HFFc6 (cell line): Measurements from ENCODE around the gene SHISA9. TPM values are rescaled to one million over a fixed set of nuclear protein-coding genes. Genes with fewer than 3 reads are reported as not detected.

Source experiments
- DNase-seq: peaks from one replicate; pipeline ENCODE4 v3.0.0-alpha.2; 2018
- H3K27ac Mint-ChIP-seq: 2 replicates; pipeline ENCODE4 v1.8.0; 2020; ENCODE audit warnings: mild to moderate bottlenecking, mixed read lengths
- H3K27me3 Mint-ChIP-seq: 2 replicates; pipeline ENCODE4 v1.8.0; 2021; ENCODE audit warnings: mild to moderate bottlenecking, moderate library complexity, mixed read lengths; ENCODE audit not compliant: insufficient read depth
- H3K36me3 Mint-ChIP-seq: 2 replicates; pipeline ENCODE4 v1.8.0; 2021; ENCODE audit warnings: low read depth, mixed read lengths
- H3K4me1 Mint-ChIP-seq: 2 replicates; pipeline ENCODE4 v1.8.0; 2020; ENCODE audit warnings: low read depth, mixed read lengths
- H3K4me3 Mint-ChIP-seq: 2 replicates; pipeline ENCODE4 v1.8.0; 2020; ENCODE audit warnings: mild to moderate bottlenecking, moderate library complexity, mixed read lengths
- H3K9me3 Mint-ChIP-seq: 2 replicates; pipeline ENCODE4 v1.8.0; 2020; ENCODE audit warnings: mild to moderate bottlenecking, mixed read lengths
- total RNA-seq, 6 experiments: library from RNA; stranded (reverse); fragmentation: NEBNext Ultra II Directional; extraction: Animal tissue kit (Norgen Biotek cat#: 25700); gene quantifications; 2 replicates in 1 of 6; 3 replicates in 5 of 6; pipeline ENCODE4 v1.2.3, GENCODE V29; 2021
- TF ChIP-seq, protein P1 (sequence below): fragments of 200-600 bp; sonication (generic); IDR thresholded peaks from 2 replicates; pipeline ENCODE4 v1.5.0; 2021; ENCODE audit warnings: antibody characterized with exemption, mild to moderate bottlenecking

Gene SHISA9
- total RNA-seq, 6 experiments from 2014 or later, result not detected

DNA sequence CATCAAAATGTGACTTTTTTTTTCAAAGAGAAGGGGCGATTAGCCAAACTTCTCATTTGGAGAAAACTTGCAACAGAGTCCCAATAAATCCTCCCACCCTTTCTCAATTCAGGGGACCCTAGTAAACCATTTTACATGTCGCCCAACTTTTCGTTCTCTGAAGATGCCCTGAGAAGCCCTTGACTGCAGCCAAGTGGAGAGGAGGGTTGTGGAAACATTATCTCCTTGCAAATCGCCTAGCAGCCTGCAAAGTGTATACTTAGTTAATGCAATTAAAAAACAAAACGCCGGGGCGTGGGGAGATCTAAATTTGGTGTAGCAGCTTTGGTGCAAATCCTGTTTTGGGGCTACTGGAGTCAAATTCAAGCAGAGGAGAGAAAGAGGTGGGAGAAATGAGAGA is 1.2 kb upstream of the SHISA9 start:
- Mint-ChIP-seq H3K27ac (no peak overlapping the region), H3K27me3 (peaks cover 32% of the 10 kb centered on the region), H3K9me3 (no peaks in the 10 kb centered on the region), H3K4me1 (no peaks in the 10 kb centered on the region), H3K4me3 (no peak overlapping the region), H3K36me3 (no peaks in the 10 kb centered on the region)
- TF ChIP-seq, protein P1, sequence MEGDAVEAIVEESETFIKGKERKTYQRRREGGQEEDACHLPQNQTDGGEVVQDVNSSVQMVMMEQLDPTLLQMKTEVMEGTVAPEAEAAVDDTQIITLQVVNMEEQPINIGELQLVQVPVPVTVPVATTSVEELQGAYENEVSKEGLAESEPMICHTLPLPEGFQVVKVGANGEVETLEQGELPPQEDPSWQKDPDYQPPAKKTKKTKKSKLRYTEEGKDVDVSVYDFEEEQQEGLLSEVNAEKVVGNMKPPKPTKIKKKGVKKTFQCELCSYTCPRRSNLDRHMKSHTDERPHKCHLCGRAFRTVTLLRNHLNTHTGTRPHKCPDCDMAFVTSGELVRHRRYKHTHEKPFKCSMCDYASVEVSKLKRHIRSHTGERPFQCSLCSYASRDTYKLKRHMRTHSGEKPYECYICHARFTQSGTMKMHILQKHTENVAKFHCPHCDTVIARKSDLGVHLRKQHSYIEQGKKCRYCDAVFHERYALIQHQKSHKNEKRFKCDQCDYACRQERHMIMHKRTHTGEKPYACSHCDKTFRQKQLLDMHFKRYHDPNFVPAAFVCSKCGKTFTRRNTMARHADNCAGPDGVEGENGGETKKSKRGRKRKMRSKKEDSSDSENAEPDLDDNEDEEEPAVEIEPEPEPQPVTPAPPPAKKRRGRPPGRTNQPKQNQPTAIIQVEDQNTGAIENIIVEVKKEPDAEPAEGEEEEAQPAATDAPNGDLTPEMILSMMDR, result no peak
- no peak for DNase-seq

DNA sequence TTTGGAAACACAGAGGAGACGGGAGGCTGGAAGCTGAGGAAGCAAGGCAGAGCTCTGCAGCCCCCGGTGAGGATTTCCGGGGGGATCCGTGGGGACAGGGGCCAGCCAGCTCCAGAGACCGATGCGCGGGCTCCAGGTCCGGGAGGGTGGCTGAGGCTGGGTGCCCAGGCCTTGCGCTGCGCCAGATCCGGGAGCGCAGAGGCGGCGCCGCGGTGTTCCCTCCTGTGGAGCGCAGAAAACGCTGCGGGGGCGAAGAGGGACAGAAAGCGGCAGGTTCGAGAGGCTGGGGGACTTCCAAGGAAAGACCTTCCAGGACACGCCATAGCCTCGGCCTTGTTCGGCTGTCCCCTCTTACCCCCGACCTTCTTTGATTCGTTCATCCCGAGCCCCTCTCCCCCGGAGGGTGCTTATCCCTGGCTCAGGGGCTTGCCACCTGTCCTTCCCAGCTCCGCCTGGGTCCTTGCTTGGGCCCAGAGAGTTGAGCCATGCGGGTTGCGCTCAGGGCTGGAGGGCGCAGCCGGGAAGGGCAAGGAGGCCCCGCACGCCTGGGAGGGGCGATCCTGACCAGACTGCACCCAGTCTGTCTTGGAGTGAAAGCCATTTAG is 697 bp upstream of the SHISA9 start:
- Mint-ChIP-seq H3K27ac (no peak overlapping the region), H3K36me3 (no peaks in the 10 kb centered on the region), H3K4me3 (no peak overlapping the region), H3K27me3 (peaks cover 32% of the 10 kb centered on the region), H3K9me3 (no peaks in the 10 kb centered on the region), H3K4me1 (no peaks in the 10 kb centered on the region)
- TF ChIP-seq, protein P1, result no peak
- no peak for DNase-seq

DNA sequence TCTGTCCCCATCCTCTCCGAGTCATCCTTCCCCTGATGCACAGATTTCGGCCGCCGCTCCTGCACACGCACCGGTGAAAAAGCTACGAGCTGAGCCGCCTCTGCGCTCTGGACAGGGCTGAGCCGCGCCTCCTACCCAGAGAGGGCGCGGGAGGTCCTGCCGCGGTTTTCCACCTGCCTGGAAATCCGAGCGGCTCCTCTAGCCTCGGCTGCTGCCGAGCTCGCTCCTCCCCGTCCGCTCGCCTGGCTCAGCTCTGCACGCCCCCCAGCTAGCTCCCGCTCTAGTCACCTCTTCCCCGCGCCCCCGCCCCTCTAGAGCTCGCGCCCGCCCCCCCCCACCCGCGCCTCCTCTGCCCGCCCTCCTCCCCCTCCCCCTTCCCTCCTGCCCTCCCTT is 198 bp upstream of the SHISA9 start:
- no peak for DNase-seq
- Mint-ChIP-seq H3K27me3 (peaks cover 32% of the 10 kb centered on the region), H3K9me3 (no peaks in the 10 kb centered on the region), H3K4me1 (no peaks in the 10 kb centered on the region), H3K27ac (no peak overlapping the region), H3K36me3 (no peaks in the 10 kb centered on the region), H3K4me3 (no peak overlapping the region)
- TF ChIP-seq, protein P1, result no peak

DNA sequence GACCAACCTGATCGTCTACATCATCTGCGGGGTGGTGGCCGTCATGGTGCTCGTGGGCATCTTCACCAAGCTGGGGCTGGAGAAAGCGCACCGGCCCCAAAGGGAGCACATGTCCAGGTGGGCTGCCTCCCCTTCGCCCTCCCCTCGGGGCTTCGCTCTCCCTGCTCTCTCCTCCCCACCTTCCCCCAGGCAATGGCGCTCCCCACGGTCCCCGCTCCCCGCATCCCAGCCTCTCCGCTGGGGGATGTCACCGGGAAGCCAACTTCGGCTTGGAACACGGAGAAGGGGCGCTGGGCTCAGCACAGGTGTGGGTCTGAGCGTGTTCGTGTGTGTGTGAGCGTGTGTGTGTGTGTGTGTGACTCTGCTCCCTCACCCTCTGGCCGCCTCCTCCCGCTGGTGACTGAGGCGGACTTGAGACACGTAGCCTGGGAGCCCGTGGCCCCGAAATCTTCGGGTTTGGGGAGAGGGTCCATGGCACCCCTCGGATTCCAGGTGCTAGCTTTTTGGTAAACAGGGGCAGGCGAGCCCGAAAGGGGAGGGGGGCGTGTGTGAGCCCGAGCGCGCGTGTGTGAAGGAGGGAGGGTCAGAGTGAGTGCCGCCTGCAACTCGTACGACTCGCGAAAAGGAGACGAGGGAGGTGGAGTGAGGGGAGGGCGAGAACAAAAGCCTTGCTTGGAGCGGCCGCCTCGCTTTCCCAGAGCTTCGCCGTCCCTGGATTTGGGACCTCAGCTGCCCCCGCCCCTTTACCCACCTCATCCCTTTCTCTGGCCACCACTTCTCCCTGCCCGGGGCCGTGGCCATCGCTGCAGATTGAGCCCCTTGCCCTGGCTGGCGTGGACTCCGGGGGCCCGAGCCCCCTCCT is 1.3 kb downstream of the SHISA9 start:
- no peaks in the 10 kb centered on the region for H3K36me3 Mint-ChIP-seq
- H3K27ac Mint-ChIP-seq, result no peak overlapping the region
- TF ChIP-seq, protein P1, result no peak
- no peaks in the 10 kb centered on the region for H3K9me3 Mint-ChIP-seq
- DNase-seq, result no peak
- peaks cover 32% of the 10 kb centered on the region for H3K27me3 Mint-ChIP-seq
- no peaks in the 10 kb centered on the region for H3K4me1 Mint-ChIP-seq
- H3K4me3 Mint-ChIP-seq, result no peak overlapping the region

DNA sequence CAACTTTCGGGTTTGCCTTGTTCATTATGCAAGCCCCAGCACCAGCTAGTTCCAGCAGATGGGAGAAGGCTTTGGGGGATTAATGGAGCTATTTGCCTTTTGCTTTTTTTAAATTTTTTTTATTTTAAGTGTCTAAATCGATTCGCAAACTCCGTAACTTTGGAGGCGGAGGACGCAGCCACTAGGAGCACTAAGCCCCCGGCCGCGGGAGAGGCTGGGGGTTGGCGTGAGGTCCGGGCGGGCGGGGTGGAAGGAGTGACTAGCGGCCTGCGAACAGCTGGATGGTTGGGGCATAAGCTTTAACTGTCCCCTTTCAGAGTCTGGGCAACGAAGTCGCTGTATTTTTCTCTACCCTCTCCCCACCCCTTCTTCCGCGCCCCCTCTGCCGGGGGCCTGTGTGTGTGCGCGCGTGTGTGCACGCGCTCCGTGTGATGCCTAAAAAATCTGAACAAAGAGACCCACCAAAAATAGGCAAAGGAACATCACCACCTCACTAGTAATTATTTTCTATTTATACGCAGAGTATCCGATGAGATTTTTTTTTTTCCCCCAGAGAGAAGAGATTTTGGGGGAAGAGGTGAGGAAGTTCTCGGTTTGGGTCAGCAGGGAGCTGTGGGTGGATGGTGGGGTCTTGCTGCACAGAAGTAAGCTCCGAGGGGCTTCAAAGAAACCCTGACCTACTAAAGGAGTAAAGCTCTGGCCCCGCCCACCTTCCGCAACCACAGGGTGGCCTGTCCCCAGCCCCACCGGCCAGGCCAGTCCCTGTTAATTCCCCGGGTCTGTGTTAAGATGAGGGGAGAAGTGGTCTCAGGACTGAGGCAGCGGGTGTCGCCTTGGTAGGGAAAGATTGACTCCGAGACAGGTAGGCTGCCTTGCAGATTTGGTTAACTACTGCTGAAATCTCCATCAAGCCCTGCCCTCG is 2.3 kb downstream of the SHISA9 start:
- DNase-seq, result no peak
- Mint-ChIP-seq H3K4me3 (no peak overlapping the region), H3K27me3 (peaks cover 36% of the 10 kb centered on the region), H3K27ac (no peak overlapping the region), H3K9me3 (no peaks in the 10 kb centered on the region), H3K4me1 (no peaks in the 10 kb centered on the region), H3K36me3 (no peaks in the 10 kb centered on the region)
- TF ChIP-seq, protein P1, result no peak
